22Rv1 (cell line): ENCODE results near the gene MC4R.
"Not testable (repeated sequence)": the region's sequence is repeated elsewhere in the genome, so short reads cannot be mapped to it uniquely, and the experiment has no call there.

Experiments used
- CTCF ChIP-seq: fragments of 450-650 bp; IDR thresholded peaks from 2 replicates; pipeline ENCODE4 v1.5.1; 2017; ENCODE audit warnings: mild to moderate bottlenecking
- ZFX ChIP-seq: fragments of 450-650 bp; IDR thresholded peaks from 2 replicates; pipeline ENCODE4 v1.6.1; 2017; ENCODE audit warnings: antibody characterized with exemption, borderline replicate concordance

- TF ChIP-seq CTCF, ZFX: not testable (repeated sequence)
These were observed 49.7 kb upstream of the MC4R start for GRCh38 chr18:60422306-60422705.
